Tibial nerve (tissue), 3 donors: ENCODE data around the gene JADE1.

Experiments
- POLR2A ChIP-seq, 2 donors: fragments of 450-650 bp; IDR thresholded peaks; one replicate each; pipeline ENCODE4 v1.6.1; 2017; ENCODE audit warnings: antibody characterized with exemption in 2 of 2, mild to moderate bottlenecking in 2 of 2, moderate library complexity in 2 of 2
- TF ChIP-seq, protein P1 (sequence below), 5 experiments: fragments of 200-600 bp in 3 of 5; fragments of 450-650 bp in 2 of 5; sonication (generic) in 3 of 5; IDR thresholded peaks; one replicate each; pipeline ENCODE4 v1.5.1; 2016 to 2019; ENCODE audit warnings: antibody characterized with exemption in 5 of 5, mild to moderate bottlenecking in 3 of 5, moderate library complexity in 2 of 5

DNA sequence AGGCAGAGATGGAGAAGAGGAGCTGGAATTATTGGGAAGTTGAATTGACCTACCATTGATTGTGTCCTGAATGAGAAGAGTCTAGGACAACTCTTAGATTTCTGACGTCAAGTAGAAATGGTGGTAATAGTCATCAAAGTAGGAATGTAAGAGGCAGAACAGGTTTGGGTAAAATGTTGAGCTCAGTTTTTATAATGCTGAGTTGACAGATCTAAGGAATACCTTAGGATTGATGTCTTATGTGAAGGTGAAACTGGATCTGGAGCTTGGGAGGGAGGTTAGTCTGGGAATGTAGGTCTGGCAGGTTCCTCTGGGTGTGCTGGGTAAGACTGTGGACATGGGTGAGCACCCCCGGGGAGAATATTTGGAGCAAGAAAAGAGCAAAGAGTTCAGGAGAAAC, 31.9 kb downstream of the JADE1 start:
- no peak for TF ChIP-seq POLR2A (IDR thresholded peaks at IDR 0.05)
- TF ChIP-seq, protein P1, sequence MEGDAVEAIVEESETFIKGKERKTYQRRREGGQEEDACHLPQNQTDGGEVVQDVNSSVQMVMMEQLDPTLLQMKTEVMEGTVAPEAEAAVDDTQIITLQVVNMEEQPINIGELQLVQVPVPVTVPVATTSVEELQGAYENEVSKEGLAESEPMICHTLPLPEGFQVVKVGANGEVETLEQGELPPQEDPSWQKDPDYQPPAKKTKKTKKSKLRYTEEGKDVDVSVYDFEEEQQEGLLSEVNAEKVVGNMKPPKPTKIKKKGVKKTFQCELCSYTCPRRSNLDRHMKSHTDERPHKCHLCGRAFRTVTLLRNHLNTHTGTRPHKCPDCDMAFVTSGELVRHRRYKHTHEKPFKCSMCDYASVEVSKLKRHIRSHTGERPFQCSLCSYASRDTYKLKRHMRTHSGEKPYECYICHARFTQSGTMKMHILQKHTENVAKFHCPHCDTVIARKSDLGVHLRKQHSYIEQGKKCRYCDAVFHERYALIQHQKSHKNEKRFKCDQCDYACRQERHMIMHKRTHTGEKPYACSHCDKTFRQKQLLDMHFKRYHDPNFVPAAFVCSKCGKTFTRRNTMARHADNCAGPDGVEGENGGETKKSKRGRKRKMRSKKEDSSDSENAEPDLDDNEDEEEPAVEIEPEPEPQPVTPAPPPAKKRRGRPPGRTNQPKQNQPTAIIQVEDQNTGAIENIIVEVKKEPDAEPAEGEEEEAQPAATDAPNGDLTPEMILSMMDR (IDR thresholded peaks at IDR 0.05): no peak
